ENCODE data around the gene NUTM1. TPM values are rescaled to one million over a fixed set of nuclear protein-coding genes. Genes with fewer than 3 reads are reported as not detected.
A peak's percentile ranks its signal among the peaks of the same experiment; 100 is the strongest.

Gene NUTM1
- total and polyA plus RNA-seq, 2 of the 13 experiments (the other 11 are each of a cell fraction or from before 2014, with no cell fraction given), result not detected

DNA sequence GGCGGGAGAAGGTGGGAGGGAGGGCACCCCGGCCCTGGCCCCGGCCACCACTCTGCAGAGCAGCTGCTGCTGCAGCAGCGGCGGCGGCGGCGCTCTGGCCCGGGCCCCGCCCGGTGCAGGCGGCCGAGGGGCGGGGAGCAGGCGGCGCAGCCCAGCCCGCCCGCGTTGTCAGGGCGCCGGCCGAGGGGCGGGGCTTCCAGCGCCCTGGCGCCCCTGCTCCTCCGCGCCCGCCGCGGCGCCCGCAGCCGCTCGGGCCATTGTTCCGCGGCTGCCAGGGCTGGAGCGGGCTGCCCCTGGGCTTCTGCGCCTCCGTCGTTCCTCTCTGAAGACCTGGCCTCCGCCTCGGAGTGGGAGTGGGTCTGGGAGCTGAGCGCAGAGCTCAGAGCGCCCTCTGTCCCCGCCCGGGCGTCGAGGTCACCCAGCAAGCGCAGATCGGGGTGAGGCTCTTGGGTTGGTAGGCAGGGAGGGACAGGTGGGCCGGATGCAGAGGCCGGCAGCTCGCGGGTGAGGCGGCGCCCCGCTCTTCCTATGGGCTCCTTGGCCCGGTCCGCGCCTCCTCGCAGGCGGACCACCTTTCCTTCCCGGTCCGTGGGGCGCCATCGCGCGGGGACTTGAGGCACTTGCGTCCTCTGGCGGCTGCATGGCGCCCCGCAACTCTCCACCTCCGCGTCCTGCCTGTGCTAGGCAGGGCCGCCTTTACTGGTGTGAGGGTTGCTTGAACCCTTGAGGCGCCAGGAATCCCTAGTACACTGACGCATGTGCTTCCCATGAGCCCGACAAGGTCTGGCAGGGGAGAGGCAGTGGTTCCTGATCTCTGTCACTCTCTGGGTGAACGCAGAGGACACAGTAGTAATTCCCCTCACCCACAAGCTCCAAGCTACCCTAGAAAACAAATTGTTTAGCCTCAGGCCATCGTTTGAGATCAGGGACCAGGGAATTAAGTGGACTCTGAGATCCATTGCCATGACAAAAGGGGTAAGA lies 24.3 kb downstream of the NUTM1 start, which contains the start of gene LPCAT4 (continued):
- TF ChIP-seq MYC (CRISPR knock-in tag; IDR thresholded peaks at IDR 0.05; ENCODE audit: borderline replicate concordance) (peak; percentile 85; the same call in 1 of the 2 replicates), TBX2 (CRISPR knock-in tag; IDR thresholded peaks at IDR 0.05; ENCODE audit: borderline replicate concordance) (peak; percentile 66), NR2C2 (CRISPR knock-in tag; IDR thresholded peaks at IDR 0.05; ENCODE audit: borderline replicate concordance) (peak; percentile 43; the same call in 1 of the 2 replicates), ZNF430 (CRISPR knock-in tag; IDR thresholded peaks at IDR 0.05) (peak; percentile 69), ZNF510 (CRISPR knock-in tag; IDR thresholded peaks at IDR 0.05; ENCODE audit: low read depth) (no peak), ZNF737 (CRISPR knock-in tag; IDR thresholded peaks at IDR 0.05; ENCODE audit: borderline replicate concordance) (no peak), ZNF333 (CRISPR knock-in tag; IDR thresholded peaks at IDR 0.05; ENCODE audit: borderline replicate concordance) (peak; percentile 74; the same call in 1 of the 2 replicates), RFX5 (IDR thresholded peaks at IDR 0.05; ENCODE audit: low read depth, low read length) (no peak), ZNF24 (IDR thresholded peaks at IDR 0.05) (no peak), KAT8 (CRISPR knock-in tag; IDR thresholded peaks at IDR 0.05) (peak; percentile 49; the same call in 1 of the 2 replicates), ZBTB1 (CRISPR knock-in tag; IDR thresholded peaks at IDR 0.05; ENCODE audit: borderline replicate concordance) (no peak), PRPF4 (IDR thresholded peaks at IDR 0.05; ENCODE audit: low read depth, low read length, poor library complexity, severe bottlenecking) (no peak), ZFP36L1 (CRISPR knock-in tag; IDR thresholded peaks at IDR 0.05) (no peak), PHF21A (CRISPR knock-in tag; IDR thresholded peaks at IDR 0.05) (peak; percentile 23; the same call in 1 of the 2 replicates), NONO (IDR thresholded peaks at IDR 0.05) (no peak), NONO (CRISPR knock-in tag; conservative IDR thresholded peaks at IDR 0.05) (peak; percentile 89), ONECUT2 (CRISPR knock-in tag; IDR thresholded peaks at IDR 0.05) (no peak), CAMTA2 (CRISPR knock-in tag; IDR thresholded peaks at IDR 0.05; ENCODE audit: borderline replicate concordance) (no peak), BCL6 (CRISPR knock-in tag; IDR thresholded peaks at IDR 0.05) (peak; percentile 49; the same call in 1 of the 2 replicates), TGIF2 (CRISPR knock-in tag; IDR thresholded peaks at IDR 0.05) (peak; percentile 52; the same call in 1 of the 2 replicates), GABPA (IDR thresholded peaks at IDR 0.05; ENCODE audit: low read depth, low read length) (no peak), GABPA (CRISPR knock-in tag; IDR thresholded peaks at IDR 0.05; ENCODE audit: low read depth) (0 out of 2 replicates have a peak, but pooled peaks have one; percentile 41), ZNF713 (CRISPR knock-in tag; IDR thresholded peaks at IDR 0.05) (0 out of 2 replicates have a peak, but pooled peaks have one; percentile 39), ARNT2 (CRISPR knock-in tag; IDR thresholded peaks at IDR 0.05; ENCODE audit: low read depth) (peak; percentile 69; the same call in 1 of the 2 replicates), ZNF746 (CRISPR knock-in tag; IDR thresholded peaks at IDR 0.05) (no peak), BRD4 (CRISPR knock-in tag; IDR thresholded peaks at IDR 0.05) (no peak), SETDB1 (CRISPR knock-in tag; IDR thresholded peaks at IDR 0.05; ENCODE audit: borderline replicate concordance) (no peak)
- TF ChIP-seq, protein P1, sequence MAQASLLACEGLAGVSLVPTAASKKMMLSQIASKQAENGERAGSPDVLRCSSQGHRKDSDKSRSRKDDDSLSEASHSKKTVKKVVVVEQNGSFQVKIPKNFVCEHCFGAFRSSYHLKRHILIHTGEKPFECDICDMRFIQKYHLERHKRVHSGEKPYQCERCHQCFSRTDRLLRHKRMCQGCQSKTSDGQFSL (CRISPR knock-in tag; IDR thresholded peaks at IDR 0.05), result no peak
- TF ChIP-seq, protein P2, sequence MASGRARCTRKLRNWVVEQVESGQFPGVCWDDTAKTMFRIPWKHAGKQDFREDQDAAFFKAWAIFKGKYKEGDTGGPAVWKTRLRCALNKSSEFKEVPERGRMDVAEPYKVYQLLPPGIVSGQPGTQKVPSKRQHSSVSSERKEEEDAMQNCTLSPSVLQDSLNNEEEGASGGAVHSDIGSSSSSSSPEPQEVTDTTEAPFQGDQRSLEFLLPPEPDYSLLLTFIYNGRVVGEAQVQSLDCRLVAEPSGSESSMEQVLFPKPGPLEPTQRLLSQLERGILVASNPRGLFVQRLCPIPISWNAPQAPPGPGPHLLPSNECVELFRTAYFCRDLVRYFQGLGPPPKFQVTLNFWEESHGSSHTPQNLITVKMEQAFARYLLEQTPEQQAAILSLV (CRISPR knock-in tag; IDR thresholded peaks at IDR 0.05; ENCODE audit: borderline replicate concordance), result no peak; the same call in 1 of the 2 replicates
- TF ChIP-seq, protein P3, sequence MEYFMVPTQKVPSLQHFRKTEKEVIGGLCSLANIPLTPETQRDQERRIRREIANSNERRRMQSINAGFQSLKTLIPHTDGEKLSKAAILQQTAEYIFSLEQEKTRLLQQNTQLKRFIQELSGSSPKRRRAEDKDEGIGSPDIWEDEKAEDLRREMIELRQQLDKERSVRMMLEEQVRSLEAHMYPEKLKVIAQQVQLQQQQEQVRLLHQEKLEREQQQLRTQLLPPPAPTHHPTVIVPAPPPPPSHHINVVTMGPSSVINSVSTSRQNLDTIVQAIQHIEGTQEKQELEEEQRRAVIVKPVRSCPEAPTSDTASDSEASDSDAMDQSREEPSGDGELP (IDR thresholded peaks at IDR 0.05; ENCODE audit: borderline replicate concordance, low read depth), result no peak
